HG03135 (cell line): ENCODE data around the gene SLC39A8.
"Not testable (repeated sequence)": the region's sequence is repeated elsewhere in the genome, so short reads cannot be mapped to it uniquely, and the experiment has no call there.

ENCODE experiments used
- ATAC-seq: cut with Tn5 transposase; IDR thresholded peaks from one replicate; pipeline ENCODE4 v1.9.1; 2021; ENCODE audit warnings: mild to moderate bottlenecking, moderate library complexity; ENCODE audit not compliant: unreplicated experiment

The SLC39A8 gene

DNA sequence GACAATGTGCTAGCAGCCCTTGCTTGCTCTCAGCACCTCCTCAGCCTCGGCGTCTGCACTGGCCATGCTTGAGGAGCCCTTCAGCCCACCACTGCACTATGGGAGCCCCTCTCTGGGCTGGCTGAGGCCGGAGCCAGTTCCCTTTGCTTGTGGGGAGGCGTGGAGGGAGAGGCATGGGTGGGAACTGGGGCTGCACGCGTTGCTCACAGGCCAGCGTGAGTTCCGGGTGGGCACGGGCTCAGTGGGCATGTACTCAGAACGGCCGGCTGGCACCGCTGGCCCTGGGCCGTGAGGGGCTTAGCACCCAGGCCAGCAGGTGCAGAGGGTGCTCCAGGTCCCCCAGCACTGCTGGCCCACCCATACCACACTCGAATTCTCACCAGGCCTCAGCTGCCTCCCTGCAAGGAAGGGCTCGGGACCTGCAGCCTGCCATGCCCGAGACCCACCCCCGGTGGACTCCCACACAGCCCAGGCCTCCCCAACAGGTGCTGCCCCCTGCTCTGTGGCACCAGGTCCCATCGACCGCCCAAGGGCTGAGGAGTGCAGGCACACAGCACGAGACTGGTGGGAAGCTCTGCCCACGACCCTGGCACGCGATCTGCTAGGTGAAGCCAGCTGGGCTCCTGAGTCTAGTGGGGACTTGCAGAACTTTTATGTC lies 100.3 kb downstream of the SLC39A8 start:
- no peak for ATAC-seq

DNA sequence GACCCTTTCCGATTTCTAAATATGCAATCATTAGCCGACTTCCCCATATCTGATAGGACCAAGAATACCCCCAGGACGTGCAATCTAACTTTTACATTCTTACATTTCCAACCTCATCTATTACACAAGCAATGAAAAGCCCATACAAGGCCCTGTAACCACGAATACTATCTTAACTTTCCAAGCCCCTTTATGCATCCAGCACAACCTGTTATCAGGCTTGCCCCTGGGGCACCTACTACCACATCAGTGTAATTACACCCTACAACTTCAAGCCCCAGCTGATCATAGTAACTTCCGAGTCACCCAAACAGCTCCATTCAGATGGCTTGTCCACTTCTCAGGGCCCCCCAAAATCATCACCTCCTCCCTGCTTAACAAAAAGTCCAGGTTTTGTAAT lies 102.0 kb downstream of the SLC39A8 start:
- not testable (repeated sequence) for ATAC-seq

DNA sequence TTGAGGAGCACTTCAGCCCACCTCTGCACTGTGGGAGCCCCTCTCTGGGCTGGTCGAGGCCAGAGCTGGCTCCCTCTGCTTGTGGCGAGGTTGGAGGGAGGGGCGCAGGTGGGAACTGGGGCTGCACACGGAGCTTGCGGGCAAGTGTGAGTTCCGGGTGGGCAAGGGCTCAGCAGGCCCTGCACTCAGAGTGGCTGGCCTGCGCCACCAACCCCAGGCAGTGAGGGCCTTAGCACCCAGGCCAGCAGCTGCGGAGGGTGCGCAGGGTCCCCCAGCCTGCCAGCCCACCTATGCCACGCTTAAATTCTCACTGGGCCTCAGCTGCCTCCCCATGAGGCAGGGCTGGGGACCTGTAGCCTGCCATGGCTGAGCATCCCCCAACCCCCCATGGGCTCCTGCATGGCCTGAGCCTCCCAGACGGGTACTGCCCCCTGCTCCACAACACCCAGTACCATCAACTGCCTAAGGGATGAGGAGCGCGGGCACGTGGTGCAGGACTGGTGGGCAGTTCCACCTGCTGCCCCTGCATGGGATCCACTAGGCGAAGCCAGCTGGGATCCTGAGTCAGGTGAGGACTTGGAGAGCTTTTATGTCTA lies 110.9 kb downstream of the SLC39A8 start:
- ATAC-seq, result no peak

- ATAC-seq, result no peak
Observed at GRCh38 chr4:102230194-102230593, 115.1 kb downstream of the SLC39A8 start.

- no peak for ATAC-seq
Observed at GRCh38 chr4:102227388-102227787, 117.9 kb downstream of the SLC39A8 start.

GRCh38 chr4:102223461-102223860 lies 121.8 kb downstream of the SLC39A8 start:
- no peak for ATAC-seq

DNA sequence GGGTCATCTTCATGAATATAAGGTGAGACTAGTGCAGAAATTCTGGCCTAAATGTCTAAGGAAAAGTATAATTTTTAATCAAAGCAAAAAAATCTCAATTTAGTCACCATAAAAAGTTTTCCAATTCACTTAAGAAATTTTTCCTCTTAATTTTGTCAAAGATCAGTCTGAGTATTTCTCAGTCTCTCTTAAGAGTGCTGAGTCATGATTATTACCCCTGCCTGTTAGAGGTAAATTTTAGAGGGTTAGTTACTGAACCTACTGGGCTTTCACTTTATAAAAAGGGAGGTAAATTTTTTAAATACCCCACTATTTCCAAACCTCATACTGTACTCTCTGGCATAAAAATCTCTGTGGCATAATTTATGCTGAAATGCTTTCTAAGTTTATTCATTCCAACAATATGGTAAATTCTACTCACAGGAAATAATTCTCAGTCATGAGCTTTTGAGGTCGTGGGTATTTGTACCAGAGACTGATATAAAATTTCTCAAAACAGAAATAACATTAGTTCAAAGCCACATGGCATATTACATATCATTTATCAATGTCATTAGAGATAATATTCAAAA lies 122.4 kb downstream of the SLC39A8 start:
- no peak for ATAC-seq

GRCh38 chr4:102219129-102219528 lies 126.2 kb downstream of the SLC39A8 start:
- ATAC-seq, result no peak

DNA sequence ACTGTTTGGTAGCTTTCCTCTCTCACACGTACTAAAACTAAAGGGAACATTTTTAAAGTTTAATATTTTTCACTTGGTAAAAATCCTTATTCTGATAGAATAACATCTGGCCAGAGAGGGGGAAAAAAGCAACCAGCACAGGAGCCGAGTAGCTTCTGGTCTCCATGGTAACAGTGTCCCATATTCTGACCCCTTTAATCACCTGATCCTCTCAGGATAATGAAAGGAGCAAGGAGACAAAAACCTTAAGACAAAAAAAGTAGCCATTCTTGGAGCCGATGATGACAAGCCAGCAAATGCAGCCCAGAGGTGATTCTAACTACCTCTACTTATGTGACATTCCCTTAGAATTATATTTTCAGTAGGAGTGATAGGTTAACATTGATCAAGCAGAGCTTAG lies 126.6 kb downstream of the SLC39A8 start:
- ATAC-seq, result no peak

GRCh38 chr4:102217775-102218355 lies 127.4 kb downstream of the SLC39A8 start:
- no peak for ATAC-seq

- no peak for ATAC-seq
Observed at GRCh38 chr4:102217345-102217744, 127.9 kb downstream of the SLC39A8 start.

DNA sequence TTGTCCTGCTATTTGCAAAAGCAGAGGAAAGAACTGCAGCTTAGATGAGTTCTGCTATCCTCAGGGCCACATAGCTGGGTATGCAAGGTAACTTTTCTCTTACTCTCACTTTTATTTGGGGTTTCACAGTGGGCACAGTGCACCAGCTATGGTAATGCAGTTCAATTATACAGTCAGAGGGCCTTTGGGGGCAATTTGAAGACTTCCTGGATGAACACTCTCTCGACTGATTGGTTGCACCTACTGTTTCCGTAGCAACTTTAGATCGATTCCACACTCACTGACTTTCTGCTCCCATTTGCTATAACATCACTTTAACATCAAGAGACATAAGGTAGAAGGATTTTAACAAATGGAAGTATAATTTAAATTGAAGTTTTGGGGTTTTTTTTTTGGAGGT lies 128.6 kb downstream of the SLC39A8 start:
- no peak for ATAC-seq

DNA sequence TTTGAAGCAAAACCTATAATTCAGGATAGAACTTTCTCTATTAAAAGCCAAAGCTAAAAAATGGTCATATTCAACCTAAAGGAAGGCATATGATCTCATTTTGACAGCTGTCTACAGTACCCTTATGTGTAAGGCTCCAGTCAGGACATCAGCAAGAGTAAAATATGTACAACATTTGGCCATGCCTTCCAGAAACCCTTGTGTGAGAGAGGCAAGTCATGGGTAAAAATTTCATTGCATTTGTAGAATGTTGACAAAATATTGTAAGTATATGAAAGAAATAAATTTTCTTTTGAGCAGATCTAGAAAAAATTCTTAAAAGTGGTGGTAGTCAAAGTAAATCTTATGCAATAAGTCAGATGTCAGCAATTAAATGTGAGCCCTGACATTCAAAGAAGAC lies 132.3 kb downstream of the SLC39A8 start:
- no peak for ATAC-seq
